RWPE1 (cell line): ENCODE results near the gene DDX41.
"Not testable (repeated sequence)": the region's sequence is repeated elsewhere in the genome, so short reads cannot be mapped to it uniquely, and the experiment has no call there.

Experiments
- CTCF ChIA-PET: fragments of 350-600 bp; sonication (Branson Sonifier 250); formaldehyde crosslinking; extraction: SDS; loops from one replicate; lab custom pipeline; 2021; lab: Yijun Ruan, JAX
- POLR2A ChIA-PET: fragments of 400-600 bp; formaldehyde crosslinking; extraction: SDS; loops from one replicate; lab custom pipeline; 2020; ENCODE audit warnings: antibody characterized with exemption; ENCODE audit not compliant: low non-redundant PET; lab: Yijun Ruan, JAX
- DNase-seq: peaks from one replicate; pipeline ENCODE4 v3.0.0; 2012; ENCODE audit warnings: low spot score
- H3K27ac ChIP-seq: fragments of 450-650 bp; 2 replicates; pipeline ENCODE4 v1.5.1; 2017
- TF ChIP-seq, protein P1 (sequence below): fragments of 450-650 bp; conservative IDR thresholded peaks from 2 replicates; pipeline ENCODE4 v1.5.1; 2017; ENCODE audit warnings: low read depth, mild to moderate bottlenecking

Gene DDX41

DNA sequence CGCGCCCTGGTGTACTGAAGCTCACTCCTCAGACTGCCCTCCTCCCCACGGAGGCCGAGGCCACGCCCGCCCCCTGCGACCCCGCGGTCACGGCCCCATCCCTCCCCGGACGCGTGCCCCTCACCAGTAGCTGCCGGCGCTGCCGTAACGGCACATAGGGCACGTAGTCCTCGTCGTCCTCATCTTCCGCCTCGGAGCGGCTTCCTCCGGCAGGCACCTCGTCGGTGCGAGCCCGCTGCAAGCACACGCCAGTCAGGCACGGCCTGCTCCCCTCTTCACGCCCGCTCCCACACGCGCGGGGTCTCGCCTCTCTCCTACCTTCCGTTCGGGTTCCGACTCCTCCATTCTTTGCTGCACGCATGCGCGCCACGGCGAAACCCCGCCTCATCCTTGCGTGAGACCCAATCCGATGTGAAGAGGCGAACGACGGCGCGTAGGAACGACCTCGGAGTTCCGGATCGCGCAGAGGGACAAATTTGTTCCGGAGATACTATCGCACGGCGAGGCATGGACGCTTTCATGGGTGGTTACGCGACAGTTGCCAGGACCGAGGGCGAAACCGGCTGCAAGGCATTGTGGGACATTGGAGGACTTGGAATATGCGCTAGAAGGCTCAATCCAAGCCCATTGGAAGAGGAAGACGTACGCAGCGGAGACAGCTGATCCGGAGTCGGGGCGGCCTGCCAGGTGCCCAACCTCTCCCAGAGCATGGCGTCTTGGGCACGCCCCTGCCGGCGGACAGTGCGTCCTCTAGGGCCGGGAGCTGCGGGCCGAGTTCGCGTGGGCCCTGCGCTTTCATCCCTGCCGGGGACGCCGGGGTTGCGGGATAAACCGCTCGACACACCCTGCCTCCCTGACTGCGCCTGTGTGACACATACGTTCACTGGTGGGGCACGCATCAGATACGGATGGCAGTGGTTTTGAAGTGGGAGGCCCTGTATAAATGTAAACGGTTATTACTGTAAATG is at the start of gene DDX41:
DDX41 (minus strand) TSS at position 361 of the 968 bp plus-strand sequence; CDS start at position 345, 16 bp downstream.
- peak within 1 kb of the TSS; percentile 91 for H3K27ac ChIP-seq
- TF ChIP-seq, protein P1, sequence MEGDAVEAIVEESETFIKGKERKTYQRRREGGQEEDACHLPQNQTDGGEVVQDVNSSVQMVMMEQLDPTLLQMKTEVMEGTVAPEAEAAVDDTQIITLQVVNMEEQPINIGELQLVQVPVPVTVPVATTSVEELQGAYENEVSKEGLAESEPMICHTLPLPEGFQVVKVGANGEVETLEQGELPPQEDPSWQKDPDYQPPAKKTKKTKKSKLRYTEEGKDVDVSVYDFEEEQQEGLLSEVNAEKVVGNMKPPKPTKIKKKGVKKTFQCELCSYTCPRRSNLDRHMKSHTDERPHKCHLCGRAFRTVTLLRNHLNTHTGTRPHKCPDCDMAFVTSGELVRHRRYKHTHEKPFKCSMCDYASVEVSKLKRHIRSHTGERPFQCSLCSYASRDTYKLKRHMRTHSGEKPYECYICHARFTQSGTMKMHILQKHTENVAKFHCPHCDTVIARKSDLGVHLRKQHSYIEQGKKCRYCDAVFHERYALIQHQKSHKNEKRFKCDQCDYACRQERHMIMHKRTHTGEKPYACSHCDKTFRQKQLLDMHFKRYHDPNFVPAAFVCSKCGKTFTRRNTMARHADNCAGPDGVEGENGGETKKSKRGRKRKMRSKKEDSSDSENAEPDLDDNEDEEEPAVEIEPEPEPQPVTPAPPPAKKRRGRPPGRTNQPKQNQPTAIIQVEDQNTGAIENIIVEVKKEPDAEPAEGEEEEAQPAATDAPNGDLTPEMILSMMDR: no peak
- ChIA-PET CTCF (interaction anchor here (0.6 to 2.4 kb wide), 4 partner anchors 10 to 60 kb away, joined by 3 to 21 read pairs (median 4); no protein-coding TSS in a partner anchor), POLR2A (interaction anchor here (0.8 to 1.3 kb wide), 2 partner anchors 21 to 30 kb away, joined by 3 to 4 read pairs; no protein-coding TSS in a partner anchor)
- DNase-seq: peak; percentile 99

DNA sequence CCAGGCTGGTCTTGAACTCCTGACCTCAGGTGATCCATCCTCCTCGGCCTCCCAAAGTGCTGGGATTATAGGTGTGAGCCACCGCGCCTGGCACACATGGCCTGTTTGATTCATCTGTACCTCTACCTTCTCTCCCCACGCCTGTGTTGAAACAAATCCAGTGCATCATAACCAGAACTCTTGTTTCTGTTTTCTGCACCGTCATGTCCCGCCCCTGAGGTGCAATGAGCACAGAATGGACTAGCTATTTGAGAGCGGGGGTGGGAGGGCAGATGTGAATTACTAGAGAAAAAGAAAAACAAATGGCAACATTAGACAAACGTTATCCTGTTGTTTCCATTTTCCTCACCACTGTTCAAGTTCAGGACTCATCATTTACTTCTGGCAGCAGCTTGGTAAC is 48.3 kb upstream of the DDX41 start:
- no peak for DNase-seq
- ChIA-PET POLR2A (no interaction called here), CTCF (no interaction called here)
- TF ChIP-seq, protein P1: no peak
- no peak overlapping the region for H3K27ac ChIP-seq

DNA sequence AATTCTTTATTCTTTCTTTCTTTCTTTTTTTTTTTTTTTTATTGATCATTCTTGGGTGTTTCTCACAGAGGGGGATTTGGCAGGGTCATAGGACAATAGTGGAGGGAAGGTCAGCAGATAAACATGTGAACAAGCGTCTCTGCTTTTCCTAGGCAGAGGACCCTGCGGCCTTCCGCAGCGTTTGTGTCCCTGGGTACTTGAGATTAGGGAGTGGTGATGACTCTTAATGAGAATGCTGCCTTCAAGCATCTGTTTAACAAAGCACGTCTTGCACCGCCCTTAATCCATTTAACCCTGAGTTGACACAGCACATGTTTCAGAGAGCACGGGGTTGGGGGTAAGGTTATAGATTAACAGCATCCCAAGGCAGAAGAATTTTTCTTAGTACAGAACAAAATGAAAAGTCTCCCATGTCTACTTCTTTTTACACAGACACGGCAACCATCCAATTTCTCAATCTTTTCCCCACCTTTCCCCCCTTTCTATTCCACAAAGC is 42.7 kb upstream of the DDX41 start:
- POLR2A ChIA-PET, CTCF ChIA-PET, H3K27ac ChIP-seq, DNase-seq: not testable (repeated sequence)

- no peak overlapping the region for H3K27ac ChIP-seq
- DNase-seq: no peak
- ChIA-PET CTCF (interaction anchor here (0.6 kb wide), 1 partner anchor 35 kb away, joined by 4 read pairs; no protein-coding TSS in a partner anchor), POLR2A (no interaction called here)
- TF ChIP-seq, protein P1: no peak
Measured at GRCh38 chr5:177557796-177558195, 41.0 kb upstream of the DDX41 start.

- DNase-seq: no peak
- peak overlapping the region; percentile 56 for H3K27ac ChIP-seq
- ChIA-PET CTCF (interaction anchor here (0.6 kb wide), 1 partner anchor 36 kb away, joined by 4 read pairs; no protein-coding TSS in a partner anchor), POLR2A (no interaction called here)
- TF ChIP-seq, protein P1: no peak
Measured at GRCh38 chr5:177557041-177557647, 40.4 kb upstream of the DDX41 start.

- no peak for DNase-seq
- TF ChIP-seq, protein P1: no peak
- ChIA-PET CTCF (interaction anchor here (0.6 kb wide), 2 partner anchors 11 to 49 kb away, joined by 3 to 4 read pairs; no protein-coding TSS in a partner anchor), POLR2A (no interaction called here)
- no peak overlapping the region for H3K27ac ChIP-seq
Measured at GRCh38 chr5:177555665-177556064, 38.9 kb upstream of the DDX41 start.
